HEK293 (cell line): ENCODE results near the gene ALDH4A1.
A peak's percentile ranks its signal among the peaks of the same experiment; 100 is the strongest.

Source experiments
- PATZ1 ChIP-seq: fragments of 450-650 bp; formaldehyde crosslinking; IDR thresholded peaks from 2 replicates; pipeline ENCODE4 v1.5.1; 2016; ENCODE audit warnings: missing biosample characterization, missing genetic modification characterization
- REPIN1 ChIP-seq: fragments of 450-650 bp; formaldehyde crosslinking; IDR thresholded peaks from 2 replicates; pipeline ENCODE4 v1.5.1; 2017; ENCODE audit warnings: missing biosample characterization, missing genetic modification characterization, low read depth
- TCF7L2 ChIP-seq: IDR thresholded peaks from 2 replicates; pipeline ENCODE4 v1.6.1; 2011; ENCODE audit warnings: low read depth, mild to moderate bottlenecking, inconsistent platforms, low read length, moderate library complexity, borderline replicate concordance
- YY1 ChIP-seq: fragments of 450-650 bp; formaldehyde crosslinking; IDR thresholded peaks from 2 replicates; pipeline ENCODE4 v1.5.1; 2018; ENCODE audit warnings: missing biosample characterization, missing genetic modification characterization
- ZNF175 ChIP-seq: fragments of 450-650 bp; formaldehyde crosslinking; IDR thresholded peaks from 2 replicates; pipeline ENCODE4 v1.5.1; 2016; ENCODE audit warnings: missing biosample characterization, missing genetic modification characterization
- ZNF621 ChIP-seq: fragments of 450-650 bp; formaldehyde crosslinking; IDR thresholded peaks from 2 replicates; pipeline ENCODE4 v1.5.1; 2017; ENCODE audit warnings: missing biosample characterization, missing genetic modification characterization
- TF ChIP-seq, protein P1 (sequence below): fragments of 450-650 bp; formaldehyde crosslinking; IDR thresholded peaks from 2 replicates; pipeline ENCODE4 v1.5.1; 2016; ENCODE audit warnings: missing biosample characterization, missing genetic modification characterization
- TF ChIP-seq, protein P2 (sequence below): fragments of 450-650 bp; formaldehyde crosslinking; IDR thresholded peaks from 2 replicates; pipeline ENCODE4 v1.5.1; 2016; ENCODE audit warnings: missing biosample characterization, missing genetic modification characterization
- TF ChIP-seq, protein P3 (sequence below): fragments of 450-650 bp; formaldehyde crosslinking; IDR thresholded peaks from 2 replicates; pipeline ENCODE4 v1.5.1; 2016; ENCODE audit warnings: missing biosample characterization, missing genetic modification characterization
- TF ChIP-seq, protein P4 (sequence below): fragments of 450-650 bp; formaldehyde crosslinking; IDR thresholded peaks from 2 replicates; pipeline ENCODE4 v1.5.1; 2017; ENCODE audit warnings: missing biosample characterization, mild to moderate bottlenecking, missing genetic modification characterization, moderate library complexity

GRCh38 chr1:18941221-18942141 is 39.1 kb upstream of the ALDH4A1 start:
- TF ChIP-seq, protein P1, sequence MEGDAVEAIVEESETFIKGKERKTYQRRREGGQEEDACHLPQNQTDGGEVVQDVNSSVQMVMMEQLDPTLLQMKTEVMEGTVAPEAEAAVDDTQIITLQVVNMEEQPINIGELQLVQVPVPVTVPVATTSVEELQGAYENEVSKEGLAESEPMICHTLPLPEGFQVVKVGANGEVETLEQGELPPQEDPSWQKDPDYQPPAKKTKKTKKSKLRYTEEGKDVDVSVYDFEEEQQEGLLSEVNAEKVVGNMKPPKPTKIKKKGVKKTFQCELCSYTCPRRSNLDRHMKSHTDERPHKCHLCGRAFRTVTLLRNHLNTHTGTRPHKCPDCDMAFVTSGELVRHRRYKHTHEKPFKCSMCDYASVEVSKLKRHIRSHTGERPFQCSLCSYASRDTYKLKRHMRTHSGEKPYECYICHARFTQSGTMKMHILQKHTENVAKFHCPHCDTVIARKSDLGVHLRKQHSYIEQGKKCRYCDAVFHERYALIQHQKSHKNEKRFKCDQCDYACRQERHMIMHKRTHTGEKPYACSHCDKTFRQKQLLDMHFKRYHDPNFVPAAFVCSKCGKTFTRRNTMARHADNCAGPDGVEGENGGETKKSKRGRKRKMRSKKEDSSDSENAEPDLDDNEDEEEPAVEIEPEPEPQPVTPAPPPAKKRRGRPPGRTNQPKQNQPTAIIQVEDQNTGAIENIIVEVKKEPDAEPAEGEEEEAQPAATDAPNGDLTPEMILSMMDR = no peak
- TF ChIP-seq, protein P2, sequence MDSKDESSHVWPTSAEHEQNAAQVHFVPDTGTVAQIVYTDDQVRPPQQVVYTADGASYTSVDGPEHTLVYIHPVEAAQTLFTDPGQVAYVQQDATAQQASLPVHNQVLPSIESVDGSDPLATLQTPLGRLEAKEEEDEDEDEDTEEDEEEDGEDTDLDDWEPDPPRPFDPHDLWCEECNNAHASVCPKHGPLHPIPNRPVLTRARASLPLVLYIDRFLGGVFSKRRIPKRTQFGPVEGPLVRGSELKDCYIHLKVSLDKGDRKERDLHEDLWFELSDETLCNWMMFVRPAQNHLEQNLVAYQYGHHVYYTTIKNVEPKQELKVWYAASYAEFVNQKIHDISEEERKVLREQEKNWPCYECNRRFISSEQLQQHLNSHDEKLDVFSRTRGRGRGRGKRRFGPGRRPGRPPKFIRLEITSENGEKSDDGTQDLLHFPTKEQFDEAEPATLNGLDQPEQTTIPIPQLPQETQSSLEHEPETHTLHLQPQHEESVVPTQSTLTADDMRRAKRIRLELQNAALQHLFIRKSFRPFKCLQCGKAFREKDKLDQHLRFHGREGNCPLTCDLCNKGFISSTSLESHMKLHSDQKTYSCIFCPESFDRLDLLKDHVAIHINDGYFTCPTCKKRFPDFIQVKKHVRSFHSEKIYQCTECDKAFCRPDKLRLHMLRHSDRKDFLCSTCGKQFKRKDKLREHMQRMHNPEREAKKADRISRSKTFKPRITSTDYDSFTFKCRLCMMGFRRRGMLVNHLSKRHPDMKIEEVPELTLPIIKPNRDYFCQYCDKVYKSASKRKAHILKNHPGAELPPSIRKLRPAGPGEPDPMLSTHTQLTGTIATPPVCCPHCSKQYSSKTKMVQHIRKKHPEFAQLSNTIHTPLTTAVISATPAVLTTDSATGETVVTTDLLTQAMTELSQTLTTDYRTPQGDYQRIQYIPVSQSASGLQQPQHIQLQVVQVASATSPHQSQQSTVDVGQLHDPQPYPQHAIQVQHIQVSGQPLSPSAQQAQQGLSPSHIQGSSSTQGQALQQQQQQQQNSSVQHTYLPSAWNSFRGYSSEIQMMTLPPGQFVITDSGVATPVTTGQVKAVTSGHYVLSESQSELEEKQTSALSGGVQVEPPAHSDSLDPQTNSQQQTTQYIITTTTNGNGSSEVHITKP = peak; percentile 69
- TF ChIP-seq TCF7L2 (no peak), PATZ1 (tag by site-specific recombination) (no peak), YY1 (tag by site-specific recombination) (no peak), ZNF621 (tag by site-specific recombination) (no peak), REPIN1 (tag by site-specific recombination) (no peak), ZNF175 (no peak)
- TF ChIP-seq, protein P3, sequence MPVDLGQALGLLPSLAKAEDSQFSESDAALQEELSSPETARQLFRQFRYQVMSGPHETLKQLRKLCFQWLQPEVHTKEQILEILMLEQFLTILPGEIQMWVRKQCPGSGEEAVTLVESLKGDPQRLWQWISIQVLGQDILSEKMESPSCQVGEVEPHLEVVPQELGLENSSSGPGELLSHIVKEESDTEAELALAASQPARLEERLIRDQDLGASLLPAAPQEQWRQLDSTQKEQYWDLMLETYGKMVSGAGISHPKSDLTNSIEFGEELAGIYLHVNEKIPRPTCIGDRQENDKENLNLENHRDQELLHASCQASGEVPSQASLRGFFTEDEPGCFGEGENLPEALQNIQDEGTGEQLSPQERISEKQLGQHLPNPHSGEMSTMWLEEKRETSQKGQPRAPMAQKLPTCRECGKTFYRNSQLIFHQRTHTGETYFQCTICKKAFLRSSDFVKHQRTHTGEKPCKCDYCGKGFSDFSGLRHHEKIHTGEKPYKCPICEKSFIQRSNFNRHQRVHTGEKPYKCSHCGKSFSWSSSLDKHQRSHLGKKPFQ (tag by site-specific recombination) = no peak
- TF ChIP-seq, protein P4, sequence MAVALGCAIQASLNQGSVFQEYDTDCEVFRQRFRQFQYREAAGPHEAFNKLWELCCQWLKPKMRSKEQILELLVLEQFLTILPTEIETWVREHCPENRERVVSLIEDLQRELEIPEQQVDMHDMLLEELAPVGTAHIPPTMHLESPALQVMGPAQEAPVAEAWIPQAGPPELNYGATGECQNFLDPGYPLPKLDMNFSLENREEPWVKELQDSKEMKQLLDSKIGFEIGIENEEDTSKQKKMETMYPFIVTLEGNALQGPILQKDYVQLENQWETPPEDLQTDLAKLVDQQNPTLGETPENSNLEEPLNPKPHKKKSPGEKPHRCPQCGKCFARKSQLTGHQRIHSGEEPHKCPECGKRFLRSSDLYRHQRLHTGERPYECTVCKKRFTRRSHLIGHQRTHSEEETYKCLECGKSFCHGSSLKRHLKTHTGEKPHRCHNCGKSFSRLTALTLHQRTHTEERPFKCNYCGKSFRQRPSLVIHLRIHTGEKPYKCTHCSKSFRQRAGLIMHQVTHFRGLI (tag by site-specific recombination) = no peak
